HepG2 (cell line): ENCODE measurements around the gene CREB3. TPM values are rescaled to one million over a fixed set of nuclear protein-coding genes. Genes with fewer than 3 reads are reported as not detected.
A peak's percentile ranks its signal among the peaks of the same experiment; 100 is the strongest.

Source experiments
- CC2D1A ChIP-seq: sonication (generic); formaldehyde crosslinking; IDR thresholded peaks from 2 replicates; pipeline ENCODE4 v1.8.1; 2023; ENCODE audit warnings: mild to moderate bottlenecking, missing genetic modification reagents
- CREM ChIP-seq, 2 experiments: sonication (generic) in 1 of 2; formaldehyde crosslinking in 1 of 2; IDR thresholded peaks; 2 replicates each; pipeline versions ENCODE4 v1.4.0 to v1.6.1; 2016 to 2020; ENCODE audit warnings: antibody characterized with exemption in 1 of 2, mild to moderate bottlenecking in 1 of 2, missing genetic modification reagents in 1 of 2
- EZH2 ChIP-seq: conservative IDR thresholded peaks from 2 replicates; pipeline ENCODE4 v1.6.1; 2012; ENCODE audit warnings: mild to moderate bottlenecking, low read depth, low read length, moderate library complexity
- GZF1 ChIP-seq: sonication (generic); formaldehyde crosslinking; IDR thresholded peaks from 2 replicates; pipeline ENCODE4 v1.5.1; 2020; ENCODE audit warnings: mild to moderate bottlenecking, missing genetic modification reagents
- HDAC1 ChIP-seq: sonication (generic); formaldehyde crosslinking; IDR thresholded peaks from 2 replicates; pipeline ENCODE4 v1.5.1; 2020; ENCODE audit warnings: mild to moderate bottlenecking, missing genetic modification reagents
- IRF9 ChIP-seq: sonication (generic); formaldehyde crosslinking; IDR thresholded peaks from 2 replicates; pipeline ENCODE4 v1.8.0; 2022; ENCODE audit warnings: missing genetic modification reagents, mild to moderate bottlenecking, borderline replicate concordance
- NCOA5 ChIP-seq: sonication (generic); formaldehyde crosslinking; IDR thresholded peaks from 2 replicates; pipeline ENCODE4 v1.4.0; 2020; ENCODE audit warnings: missing genetic modification reagents
- NCOR1 ChIP-seq: fragments of 200-600 bp; sonication (generic); IDR thresholded peaks from 2 replicates; pipeline ENCODE4 v1.7.0; 2017; ENCODE audit warnings: antibody characterized with exemption, low read length, borderline replicate concordance
- NFATC3 ChIP-seq: sonication (generic); formaldehyde crosslinking; IDR thresholded peaks from 2 replicates; pipeline ENCODE4 v1.5.1; 2020; ENCODE audit warnings: mild to moderate bottlenecking, missing genetic modification reagents
- PPARG ChIP-seq: conservative IDR thresholded peaks from 2 replicates; pipeline ENCODE4 v1.6.1; 2016; ENCODE audit warnings: missing biosample characterization, missing genetic modification reagents
- PRDM4 ChIP-seq: sonication (generic); formaldehyde crosslinking; IDR thresholded peaks from 2 replicates; pipeline ENCODE4 v1.9.0; 2021; ENCODE audit warnings: missing genetic modification reagents, borderline replicate concordance
- SKIL ChIP-seq: sonication (generic); formaldehyde crosslinking; IDR thresholded peaks from 2 replicates; pipeline ENCODE4 v1.8.0; 2022; ENCODE audit warnings: missing genetic modification reagents, mild to moderate bottlenecking, moderate library complexity, borderline replicate concordance
- SRSF9 ChIP-seq: fragments of 200-400 bp; formaldehyde crosslinking; IDR thresholded peaks from 2 replicates; pipeline ENCODE4 v1.6.1; 2018; ENCODE audit warnings: borderline replicate concordance, mild to moderate bottlenecking, low read depth, low read length; ENCODE audit not compliant: insufficient read depth, poor library complexity, severe bottlenecking
- ZBTB38 ChIP-seq: sonication (generic); formaldehyde crosslinking; IDR thresholded peaks from 2 replicates; pipeline ENCODE4 v1.5.1; 2020; ENCODE audit warnings: mild to moderate bottlenecking, missing genetic modification reagents
- ZMAT3 ChIP-seq: sonication (generic); formaldehyde crosslinking; conservative IDR thresholded peaks from 2 replicates; pipeline ENCODE4 v1.7.0; 2021; ENCODE audit warnings: missing genetic modification reagents
- ZNF317 ChIP-seq: sonication (generic); formaldehyde crosslinking; IDR thresholded peaks from 2 replicates; pipeline ENCODE4 v1.5.0; 2020; ENCODE audit warnings: mild to moderate bottlenecking, missing genetic modification reagents
- ZNF44 ChIP-seq: sonication (generic); formaldehyde crosslinking; IDR thresholded peaks from 2 replicates; pipeline ENCODE4 v1.5.1; 2020; ENCODE audit warnings: mild to moderate bottlenecking, missing genetic modification reagents
- ZNF782 ChIP-seq: sonication (generic); formaldehyde crosslinking; IDR thresholded peaks from 2 replicates; pipeline ENCODE4 v1.4.0; 2020; ENCODE audit warnings: missing genetic modification reagents, mild to moderate bottlenecking, borderline replicate concordance
- ZNF790 ChIP-seq: sonication (generic); formaldehyde crosslinking; IDR thresholded peaks from 2 replicates; pipeline ENCODE4 v1.8.0; 2022; ENCODE audit warnings: missing genetic modification reagents, mild to moderate bottlenecking, borderline replicate concordance
- ZNF883 ChIP-seq: sonication (generic); formaldehyde crosslinking; IDR thresholded peaks from 2 replicates; pipeline ENCODE4 v1.5.1; 2020; ENCODE audit warnings: mild to moderate bottlenecking, missing genetic modification reagents; ENCODE audit errors: not compliant biosample characterization
- polyA plus RNA-seq, 8 experiments: library from polyadenylated mRNA; depleted of rRNA in 3 of 8; stranded (reverse) in 7 of 8; unstranded in 1 of 8; fragments of >200 nt; fragmentation: Illumina TruSeq in 4 of 8; extraction: Trizol in 4 of 8; gene quantifications; 2 replicates each; pipeline versions ENCODE4 v1.2.1 to v1.2.3, GENCODE V29; 2011 to 2016; ENCODE audit warnings: low read depth in 4 of 8, missing spikeins in 1 of 8, mixed read lengths in 1 of 8; ENCODE audit not compliant: insufficient read depth in 1 of 8
- total RNA-seq, 5 experiments: library from RNA; depleted of rRNA; stranded (reverse); fragments of >200 nt; fragmentation: Illumina TruSeq; extraction: Trizol; gene quantifications; 2 replicates each; pipeline ENCODE4 v1.2.3, GENCODE V29; 2016; ENCODE audit warnings: low read depth in 1 of 5
- TF ChIP-seq, protein P1 (sequence below): IDR thresholded peaks from 2 replicates; pipeline ENCODE4 v1.6.1; 2012; ENCODE audit warnings: inconsistent platforms
- TF ChIP-seq, protein P2 (sequence below): sonication (generic); formaldehyde crosslinking; IDR thresholded peaks from 2 replicates; pipeline ENCODE4 v1.8.0; 2022; ENCODE audit warnings: mild to moderate bottlenecking, missing genetic modification reagents, borderline replicate concordance

CREB3 gene
- total and polyA plus RNA-seq, 2 of the 13 experiments (the other 11 are each of a cell fraction or from before 2014, with no cell fraction given), result 11.1 to 34.2 TPM

DNA sequence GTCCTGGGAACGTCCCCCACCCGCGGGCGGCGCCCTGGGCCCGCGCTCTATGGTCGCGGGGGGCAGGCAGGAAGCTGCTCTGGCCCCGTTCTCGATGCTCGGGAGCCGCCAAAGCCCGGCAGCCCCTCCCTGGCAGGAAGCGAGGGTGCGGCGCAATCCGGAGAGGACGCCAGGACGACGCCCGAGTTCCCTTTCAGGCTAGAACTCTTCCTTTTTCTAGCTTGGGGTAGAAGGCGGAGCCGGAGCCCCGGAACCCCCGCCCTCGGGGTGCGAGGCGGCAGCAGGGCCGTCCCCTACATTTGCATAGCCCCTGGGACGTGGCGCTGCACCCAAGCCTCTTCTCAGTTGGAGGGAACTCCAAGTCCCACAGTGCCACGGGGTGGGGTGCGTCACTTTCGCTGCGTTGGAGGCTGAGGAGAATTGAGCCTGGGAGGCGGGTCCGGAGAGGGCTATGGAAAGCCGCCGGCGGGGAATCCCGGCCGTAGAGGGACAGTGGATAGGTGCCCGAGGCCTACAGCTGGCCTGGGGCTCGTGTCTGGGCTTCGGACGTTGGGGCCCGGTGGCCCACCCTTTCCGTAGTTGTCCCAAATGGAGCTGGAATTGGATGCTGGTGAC is at the start of gene CREB3, which contains the start of gene TLN1 (continued):
- TF ChIP-seq SKIL (CRISPR knock-in tag) (no peak), ZNF883 (CRISPR knock-in tag) (peak; percentile 23), EZH2 (no peak), NCOR1 (peak; percentile 44; the same call in 1 of the 2 replicates), CC2D1A (CRISPR knock-in tag) (no peak), ZNF317 (CRISPR knock-in tag) (no peak), IRF9 (CRISPR knock-in tag) (peak; percentile 50; the same call in 1 of the 2 replicates), PPARG (CRISPR knock-in tag) (no peak; the same call in 1 of the 2 replicates), NCOA5 (CRISPR knock-in tag) (no peak), ZNF44 (peak; percentile 62; the same call in 1 of the 2 replicates), SRSF9 (no peak), ZMAT3 (CRISPR knock-in tag) (peak; percentile 81), ZNF790 (CRISPR knock-in tag) (no peak), PRDM4 (no peak), ZNF782 (CRISPR knock-in tag) (no peak), NFATC3 (CRISPR knock-in tag) (peak; percentile 15; the same call in 1 of the 2 replicates), ZBTB38 (CRISPR knock-in tag) (peak; percentile 32; the same call in 1 of the 2 replicates), CREM (IDR thresholded peaks at IDR 0.05) (peak; percentile 95), CREM (CRISPR knock-in tag; IDR thresholded peaks at IDR 0.05) (peak; percentile 30; the same call in 1 of the 2 replicates), HDAC1 (CRISPR knock-in tag) (peak; percentile 89), GZF1 (CRISPR knock-in tag) (0 out of 2 replicates have a peak, but pooled peaks have one; percentile 70)
- TF ChIP-seq, protein P1, sequence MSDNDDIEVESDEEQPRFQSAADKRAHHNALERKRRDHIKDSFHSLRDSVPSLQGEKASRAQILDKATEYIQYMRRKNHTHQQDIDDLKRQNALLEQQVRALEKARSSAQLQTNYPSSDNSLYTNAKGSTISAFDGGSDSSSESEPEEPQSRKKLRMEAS, result peak; percentile 68; the same call in 1 of the 2 replicates
- TF ChIP-seq, protein P2, sequence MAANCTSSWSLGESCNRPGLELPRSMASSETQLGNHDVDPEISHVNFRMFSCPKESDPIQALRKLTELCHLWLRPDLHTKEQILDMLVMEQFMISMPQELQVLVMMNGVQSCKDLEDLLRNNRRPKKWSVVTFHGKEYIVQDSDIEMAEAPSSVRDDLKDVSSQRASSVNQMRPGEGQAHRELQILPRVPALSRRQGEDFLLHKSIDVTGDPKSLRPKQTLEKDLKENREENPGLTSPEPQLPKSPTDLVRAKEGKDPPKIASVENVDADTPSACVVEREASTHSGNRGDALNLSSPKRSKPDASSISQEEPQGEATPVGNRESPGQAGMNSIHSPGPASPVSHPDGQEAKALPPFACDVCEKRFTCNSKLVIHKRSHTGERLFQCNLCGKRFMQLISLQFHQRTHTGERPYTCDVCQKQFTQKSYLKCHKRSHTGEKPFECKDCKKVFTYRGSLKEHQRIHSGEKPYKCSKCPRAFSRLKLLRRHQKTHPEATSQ (CRISPR knock-in tag), result peak; percentile 53; the same call in 1 of the 2 replicates
